Fibroblast of lung (primary cell): ENCODE data around the gene MBNL3.

Experiments
- CTCF ChIP-seq, 2 donors: IDR thresholded peaks in 1 of 2; conservative IDR thresholded peaks in 1 of 2; 1 replicate in 1 of 2; 2 replicates in 1 of 2; pipeline ENCODE4 v1.5.1; 2011 to 2012; ENCODE audit warnings: low read length in 2 of 2, control low read depth in 1 of 2, inconsistent platforms in 1 of 2, low read depth in 1 of 2, mild to moderate bottlenecking in 1 of 2
- EZH2 ChIP-seq: IDR thresholded peaks from 2 replicates; pipeline ENCODE4 v1.5.1; 2012; ENCODE audit warnings: low read length, control low read depth, mild to moderate bottlenecking; ENCODE audit errors: missing control alignments

DNA sequence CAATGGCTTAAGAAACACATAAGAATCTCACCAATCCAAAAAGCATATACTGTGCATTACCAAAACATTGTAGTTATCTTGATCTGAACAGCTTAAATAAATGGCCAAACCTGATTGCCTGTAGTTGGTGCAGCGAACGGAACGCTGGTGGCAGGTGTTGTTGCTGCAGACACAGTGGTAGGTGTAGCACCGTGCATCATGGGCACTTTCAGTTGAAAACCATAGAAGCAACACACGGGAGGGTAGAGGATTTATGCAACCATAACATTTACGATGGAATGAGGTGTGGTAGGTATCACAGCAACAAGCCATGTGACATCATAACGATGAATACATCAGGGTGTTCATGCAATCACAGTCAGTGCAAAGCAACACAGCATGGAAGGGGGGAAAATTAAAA lies 106.8 kb downstream of the MBNL3 start:
- TF ChIP-seq CTCF (conservative IDR thresholded peaks at IDR 0.05 in 1 of 2, IDR thresholded peaks at IDR 0.05 in 1 of 2; ENCODE audit: low read depth in 1 of 2, low read length in 2 of 2) (no peak), EZH2 (no peak)
